NCI-H1092 (cell line): ENCODE measurements around the gene CYP8B1.

Experiments used
- DNase-seq: peaks from one replicate; lab custom pipeline; 2025; lab: John Stamatoyannopoulos, UW

CYP8B1 gene

DNA sequence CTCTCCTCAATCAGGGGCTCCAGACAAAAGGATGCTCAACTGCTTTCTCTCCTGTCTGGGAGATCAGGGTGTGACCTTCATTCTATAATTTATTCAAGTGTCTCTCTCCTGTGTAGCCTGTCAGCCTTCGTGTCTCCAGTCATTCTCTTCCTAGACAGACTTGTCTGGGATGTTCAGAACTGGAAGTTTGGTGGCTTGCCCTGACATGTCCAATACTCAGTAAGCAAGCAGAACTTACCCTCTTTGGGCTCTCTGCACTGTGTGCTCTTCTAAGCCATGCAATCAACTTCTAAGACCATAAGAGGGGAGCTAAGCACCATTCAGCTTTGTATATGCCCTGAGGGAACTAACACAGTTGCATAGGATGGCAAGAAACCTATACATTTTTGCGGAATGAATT, 52.3 kb downstream of the CYP8B1 start:
- no peak for DNase-seq

- no peak for DNase-seq
These were observed 52.9 kb downstream of the CYP8B1 start for GRCh38 chr3:42822828-42823227.
